ENCODE measurements around the gene DYNC2H1. TPM values are rescaled to one million over a fixed set of nuclear protein-coding genes. Genes with fewer than 3 reads are reported as not detected.

DYNC2H1 gene
- total RNA-seq, 1 donor from 2014 or later: 18.6 TPM

DNA sequence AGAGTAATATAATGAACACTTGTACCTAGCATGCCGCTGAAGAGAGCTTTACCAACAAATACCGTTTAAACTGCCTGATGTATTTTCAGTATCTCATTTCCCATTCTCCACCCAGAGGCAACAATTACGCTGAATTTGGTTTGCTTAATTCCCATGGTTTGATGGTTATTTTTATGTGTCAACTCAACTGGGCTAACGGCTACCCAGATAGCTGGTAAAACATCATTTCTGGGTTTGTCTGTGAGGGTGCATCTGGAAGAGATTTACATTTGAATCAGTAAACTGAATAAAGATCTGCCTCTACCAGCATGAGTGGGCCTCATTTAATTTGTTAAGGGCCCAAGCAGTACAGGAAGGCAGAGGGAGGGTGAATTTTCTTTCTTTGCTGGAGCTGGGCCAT lies 377.9 kb downstream of the DYNC2H1 start:
- H3K4me3 Mint-ChIP-seq (ENCODE audit: low read depth): no peak overlapping the region
- DNase-seq (ENCODE audit: low spot score, unreplicated experiment): no peak
- no peak overlapping the region for H3K27ac Mint-ChIP-seq
- H3K36me3 Mint-ChIP-seq (ENCODE audit: insufficient read depth): no peaks in the 10 kb centered on the region
- no peaks in the 10 kb centered on the region for H3K9me3 Mint-ChIP-seq (ENCODE audit: low read depth)
- H3K4me1 Mint-ChIP-seq (ENCODE audit: low read depth): no peaks in the 10 kb centered on the region
- TF ChIP-seq, protein P1, sequence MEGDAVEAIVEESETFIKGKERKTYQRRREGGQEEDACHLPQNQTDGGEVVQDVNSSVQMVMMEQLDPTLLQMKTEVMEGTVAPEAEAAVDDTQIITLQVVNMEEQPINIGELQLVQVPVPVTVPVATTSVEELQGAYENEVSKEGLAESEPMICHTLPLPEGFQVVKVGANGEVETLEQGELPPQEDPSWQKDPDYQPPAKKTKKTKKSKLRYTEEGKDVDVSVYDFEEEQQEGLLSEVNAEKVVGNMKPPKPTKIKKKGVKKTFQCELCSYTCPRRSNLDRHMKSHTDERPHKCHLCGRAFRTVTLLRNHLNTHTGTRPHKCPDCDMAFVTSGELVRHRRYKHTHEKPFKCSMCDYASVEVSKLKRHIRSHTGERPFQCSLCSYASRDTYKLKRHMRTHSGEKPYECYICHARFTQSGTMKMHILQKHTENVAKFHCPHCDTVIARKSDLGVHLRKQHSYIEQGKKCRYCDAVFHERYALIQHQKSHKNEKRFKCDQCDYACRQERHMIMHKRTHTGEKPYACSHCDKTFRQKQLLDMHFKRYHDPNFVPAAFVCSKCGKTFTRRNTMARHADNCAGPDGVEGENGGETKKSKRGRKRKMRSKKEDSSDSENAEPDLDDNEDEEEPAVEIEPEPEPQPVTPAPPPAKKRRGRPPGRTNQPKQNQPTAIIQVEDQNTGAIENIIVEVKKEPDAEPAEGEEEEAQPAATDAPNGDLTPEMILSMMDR (IDR thresholded peaks at IDR 0.05; ENCODE audit: unreplicated experiment): no peak
- no peaks in the 10 kb centered on the region for H3K27me3 Mint-ChIP-seq

DNA sequence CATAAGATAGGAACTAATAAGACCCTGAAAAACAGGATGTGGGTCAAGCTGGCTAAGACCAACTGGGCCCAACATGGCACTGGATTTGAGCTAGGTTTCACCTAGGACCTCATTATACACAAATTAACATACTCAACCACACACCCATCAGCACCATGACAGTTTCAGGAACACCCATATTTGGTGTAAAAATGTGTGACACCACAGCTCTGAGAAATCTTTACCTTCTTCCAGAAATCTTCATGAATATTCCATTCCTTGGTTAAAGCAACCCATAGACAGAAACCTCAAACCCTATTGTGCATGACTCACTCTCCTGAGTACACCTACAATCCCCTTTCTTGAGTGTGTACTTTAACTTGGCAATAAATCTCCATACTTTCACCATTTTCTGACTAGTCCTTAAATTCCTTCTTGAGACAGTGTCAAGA lies 378.8 kb downstream of the DYNC2H1 start:
- TF ChIP-seq, protein P1 (IDR thresholded peaks at IDR 0.05; ENCODE audit: unreplicated experiment): no peak
- Mint-ChIP-seq H3K36me3 (ENCODE audit: insufficient read depth) (no peaks in the 10 kb centered on the region), H3K27me3 (no peaks in the 10 kb centered on the region), H3K4me3 (ENCODE audit: low read depth) (no peak overlapping the region), H3K27ac (no peak overlapping the region), H3K9me3 (ENCODE audit: low read depth) (no peaks in the 10 kb centered on the region), H3K4me1 (ENCODE audit: low read depth) (no peaks in the 10 kb centered on the region)
- no peak for DNase-seq (ENCODE audit: low spot score, unreplicated experiment)

DNA sequence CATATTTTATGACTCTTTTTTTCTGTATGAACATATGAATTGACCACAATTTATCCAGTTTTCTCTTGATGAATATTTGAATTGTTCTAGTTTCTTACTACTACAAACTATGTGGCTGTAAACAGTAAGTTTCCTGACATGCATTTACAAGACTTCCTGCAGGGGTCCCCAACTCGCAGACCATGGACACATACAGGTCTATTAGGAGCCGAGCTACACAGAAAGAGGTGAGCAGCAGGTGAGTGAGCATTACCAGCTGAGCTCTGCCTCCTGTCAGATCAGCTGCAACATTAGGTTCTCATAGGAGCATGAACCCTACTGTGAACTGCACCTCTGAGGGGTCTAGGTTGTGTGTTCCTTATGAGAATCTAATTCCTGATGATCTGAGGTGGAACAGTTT lies 379.4 kb downstream of the DYNC2H1 start:
- no peaks in the 10 kb centered on the region for H3K9me3 Mint-ChIP-seq (ENCODE audit: low read depth)

DNA sequence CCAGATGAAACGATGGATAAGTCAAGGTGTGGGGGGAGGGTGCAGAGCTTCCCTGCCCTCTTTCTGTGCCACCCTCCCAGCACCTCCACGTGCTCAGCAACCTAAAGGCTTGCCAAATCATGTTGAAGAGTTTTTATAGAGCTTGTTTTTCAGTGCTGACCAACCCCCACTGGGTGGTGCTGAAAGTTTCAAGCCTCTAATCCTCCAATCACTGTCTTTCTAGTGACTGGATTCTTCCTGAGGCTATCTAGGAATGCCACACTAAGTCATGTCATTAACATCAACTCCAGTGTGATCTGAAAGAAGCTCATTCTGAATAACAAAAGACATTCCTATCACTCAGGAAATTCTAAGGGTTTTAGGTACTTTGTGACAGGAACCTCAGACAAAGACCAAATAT lies 382.6 kb downstream of the DYNC2H1 start:
- TF ChIP-seq, protein P1 (IDR thresholded peaks at IDR 0.05; ENCODE audit: unreplicated experiment): no peak
- Mint-ChIP-seq H3K9me3 (ENCODE audit: low read depth) (no peaks in the 10 kb centered on the region), H3K36me3 (ENCODE audit: insufficient read depth) (no peaks in the 10 kb centered on the region), H3K4me3 (ENCODE audit: low read depth) (no peak overlapping the region), H3K27me3 (no peaks in the 10 kb centered on the region), H3K27ac (no peak overlapping the region), H3K4me1 (ENCODE audit: low read depth) (peaks cover 3% of the 10 kb centered on the region)
- no peak for DNase-seq (ENCODE audit: low spot score, unreplicated experiment)

More for the DNA sequence above, 379.4 kb downstream of the DYNC2H1 start:
- TF ChIP-seq, protein P1 (IDR thresholded peaks at IDR 0.05; ENCODE audit: unreplicated experiment): no peak
- no peak for DNase-seq (ENCODE audit: low spot score, unreplicated experiment)
- Mint-ChIP-seq H3K4me3 (ENCODE audit: low read depth) (no peak overlapping the region), H3K4me1 (ENCODE audit: low read depth) (no peaks in the 10 kb centered on the region), H3K27ac (no peak overlapping the region), H3K27me3 (no peaks in the 10 kb centered on the region), H3K36me3 (ENCODE audit: insufficient read depth) (no peaks in the 10 kb centered on the region)

DNA sequence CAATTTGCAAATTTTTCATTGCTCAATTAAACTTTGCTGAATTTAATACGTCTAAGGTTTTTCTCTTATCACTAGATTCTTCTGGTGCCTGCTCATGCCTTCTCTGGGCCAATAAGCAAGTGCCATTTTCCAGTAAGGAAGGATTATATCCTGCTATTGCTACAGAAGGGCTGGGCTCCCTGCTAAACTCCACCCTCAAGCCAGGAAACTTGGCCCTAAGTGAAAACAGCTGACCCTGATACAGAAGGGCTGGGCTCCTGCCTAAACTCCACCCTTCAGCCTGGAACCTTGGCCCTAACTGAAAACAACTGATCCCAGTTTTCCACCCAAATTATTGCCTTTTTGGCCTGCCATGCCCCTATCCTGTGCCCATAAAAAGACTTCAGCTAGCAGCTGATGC lies 385.3 kb downstream of the DYNC2H1 start:
- Mint-ChIP-seq H3K4me3 (ENCODE audit: low read depth) (no peak overlapping the region), H3K27me3 (no peaks in the 10 kb centered on the region), H3K4me1 (ENCODE audit: low read depth) (peaks cover 6% of the 10 kb centered on the region), H3K27ac (no peak overlapping the region), H3K36me3 (ENCODE audit: insufficient read depth) (no peaks in the 10 kb centered on the region), H3K9me3 (ENCODE audit: low read depth) (no peaks in the 10 kb centered on the region)
- TF ChIP-seq, protein P1 (IDR thresholded peaks at IDR 0.05; ENCODE audit: unreplicated experiment): no peak
- no peak for DNase-seq (ENCODE audit: low spot score, unreplicated experiment)

All from progenitor cell of endocrine pancreas (in vitro differentiated cells).